DMS114 treated with DMSO at 0.1 percent for 48 hours (cell line): ENCODE data around the gene HIRA.
"Not testable (repeated sequence)": the region's sequence is repeated elsewhere in the genome, so short reads cannot be mapped to it uniquely, and the experiment has no call there.

ENCODE experiments used
- DNase-seq: peaks from one replicate; lab custom pipeline; 2025; ENCODE audit not compliant: unreplicated experiment; lab: John Stamatoyannopoulos, UW

Gene HIRA

GRCh38 chr22:19386248-19386647 is 45.3 kb downstream of the HIRA start:
- DNase-seq, result no peak

GRCh38 chr22:19385221-19385906 is 46.2 kb downstream of the HIRA start:
- DNase-seq, result no peak

- no peak for DNase-seq
These were observed 48.2 kb downstream of the HIRA start for GRCh38 chr22:19383292-19383691.

GRCh38 chr22:19382240-19382639 is 49.3 kb downstream of the HIRA start:
- DNase-seq, result no peak

- DNase-seq, result no peak
These were observed 53.2 kb downstream of the HIRA start for GRCh38 chr22:19378344-19378674.

GRCh38 chr22:19377565-19378343 is 53.8 kb downstream of the HIRA start:
- no peak for DNase-seq

GRCh38 chr22:19376971-19377370 is 54.6 kb downstream of the HIRA start:
- DNase-seq, result no peak

- DNase-seq, result no peak
These were observed 55.3 kb downstream of the HIRA start for GRCh38 chr22:19376247-19376646.

- DNase-seq, result no peak
These were observed 56.1 kb downstream of the HIRA start for GRCh38 chr22:19375435-19375834.

- DNase-seq, result no peak
These were observed 57.1 kb downstream of the HIRA start for GRCh38 chr22:19374410-19374809.

- DNase-seq, result no peak
These were observed 58.1 kb downstream of the HIRA start for GRCh38 chr22:19373450-19373849.

- DNase-seq, result no peak
These were observed 59.6 kb downstream of the HIRA start for GRCh38 chr22:19371893-19372292.

- no peak for DNase-seq
These were observed 62.7 kb downstream of the HIRA start for GRCh38 chr22:19368876-19369275.

GRCh38 chr22:19367763-19368367 is 63.7 kb downstream of the HIRA start:
- DNase-seq, result no peak

- DNase-seq, result not testable (repeated sequence)
These were observed 68.0 kb downstream of the HIRA start for GRCh38 chr22:19363541-19363940.

GRCh38 chr22:19361501-19362103 is 69.9 kb downstream of the HIRA start:
- no peak for DNase-seq

GRCh38 chr22:19360862-19361261 is 70.7 kb downstream of the HIRA start:
- no peak for DNase-seq

- DNase-seq, result no peak
These were observed 71.2 kb downstream of the HIRA start for GRCh38 chr22:19360300-19360792.

GRCh38 chr22:19359554-19360299 is 71.8 kb downstream of the HIRA start:
- DNase-seq, result no peak

GRCh38 chr22:19358703-19359553 is 72.6 kb downstream of the HIRA start:
- no peak for DNase-seq
